Astrocyte of the cerebellum (primary cell): ENCODE results near the gene ZNF28.
"Not testable (repeated sequence)": the region's sequence is repeated elsewhere in the genome, so short reads cannot be mapped to it uniquely, and the experiment has no call there.

Experiments used
- DNase-seq: peaks from one replicate; pipeline ENCODE4 v3.0.0-alpha.2; 2011; ENCODE audit warnings: low read depth
- H3K4me3 ChIP-seq: 2 replicates; pipeline ENCODE4 v1.5.1; 2011; ENCODE audit warnings: mild to moderate bottlenecking, low read depth, low read length, moderate library complexity
- CTCF ChIP-seq: IDR thresholded peaks from 2 replicates; pipeline ENCODE4 v1.5.1; 2012; ENCODE audit warnings: low read length, low read depth, moderate library complexity, mild to moderate bottlenecking; ENCODE audit errors: missing control alignments
- in situ Hi-C: cut with HindIII; loops from 2 replicates; pipeline ENCODE4 v1.10.0; 2017; ENCODE audit warnings: low sequenced_read_pairs

Gene ZNF28

DNA sequence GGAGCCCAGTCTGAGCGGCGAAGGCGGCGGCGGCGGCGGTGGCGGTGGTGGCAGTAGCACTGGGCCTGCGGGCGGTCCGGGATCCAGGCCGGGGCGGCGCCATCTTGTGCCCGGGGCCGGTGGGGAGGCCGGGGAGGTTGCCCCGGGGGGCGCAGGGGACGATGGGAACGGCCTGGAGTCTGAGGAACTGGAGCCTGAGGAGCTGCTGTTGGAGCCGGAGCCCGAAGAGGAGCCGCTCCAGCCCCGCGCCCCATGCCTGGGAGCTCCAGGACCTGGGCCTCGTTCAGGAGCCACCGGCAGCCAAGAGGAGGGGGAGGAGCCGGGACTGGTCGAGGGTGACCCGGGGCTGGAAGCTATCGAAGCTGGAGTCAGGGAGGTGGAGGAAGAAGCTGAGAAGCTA, 11.6 kb downstream of the ZNF28 start:
- in situ Hi-C loops: no loop called here
- TF ChIP-seq CTCF: no peak
- no peak overlapping the region for H3K4me3 ChIP-seq
- no peak for DNase-seq

GRCh38 chr19:52799950-52800640, 21.3 kb downstream of the ZNF28 start:
- DNase-seq, H3K4me3 ChIP-seq, in situ Hi-C loops: not testable (repeated sequence)

DNA sequence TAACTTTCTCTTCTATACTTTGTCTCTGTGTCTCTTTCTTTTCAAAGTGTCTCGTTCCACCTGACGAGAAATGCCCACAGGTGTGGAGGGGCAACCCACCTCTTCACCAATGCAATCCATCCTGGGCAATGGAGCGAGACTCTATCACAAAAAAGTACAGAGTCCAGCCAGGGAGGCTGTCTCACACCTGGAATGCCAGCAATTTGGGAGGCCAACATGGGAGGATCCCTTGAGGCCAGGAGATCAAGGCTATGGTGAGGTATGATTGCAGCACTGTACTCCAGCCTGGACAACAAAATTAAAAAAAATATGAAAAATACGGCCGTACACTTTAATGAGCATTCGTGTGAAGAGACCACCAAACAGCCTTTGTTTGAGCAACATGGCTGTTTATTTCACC, 32.0 kb downstream of the ZNF28 start:
- no peak for TF ChIP-seq CTCF
- H3K4me3 ChIP-seq: no peak overlapping the region
- in situ Hi-C loops: no loop called here
- no peak for DNase-seq

DNA sequence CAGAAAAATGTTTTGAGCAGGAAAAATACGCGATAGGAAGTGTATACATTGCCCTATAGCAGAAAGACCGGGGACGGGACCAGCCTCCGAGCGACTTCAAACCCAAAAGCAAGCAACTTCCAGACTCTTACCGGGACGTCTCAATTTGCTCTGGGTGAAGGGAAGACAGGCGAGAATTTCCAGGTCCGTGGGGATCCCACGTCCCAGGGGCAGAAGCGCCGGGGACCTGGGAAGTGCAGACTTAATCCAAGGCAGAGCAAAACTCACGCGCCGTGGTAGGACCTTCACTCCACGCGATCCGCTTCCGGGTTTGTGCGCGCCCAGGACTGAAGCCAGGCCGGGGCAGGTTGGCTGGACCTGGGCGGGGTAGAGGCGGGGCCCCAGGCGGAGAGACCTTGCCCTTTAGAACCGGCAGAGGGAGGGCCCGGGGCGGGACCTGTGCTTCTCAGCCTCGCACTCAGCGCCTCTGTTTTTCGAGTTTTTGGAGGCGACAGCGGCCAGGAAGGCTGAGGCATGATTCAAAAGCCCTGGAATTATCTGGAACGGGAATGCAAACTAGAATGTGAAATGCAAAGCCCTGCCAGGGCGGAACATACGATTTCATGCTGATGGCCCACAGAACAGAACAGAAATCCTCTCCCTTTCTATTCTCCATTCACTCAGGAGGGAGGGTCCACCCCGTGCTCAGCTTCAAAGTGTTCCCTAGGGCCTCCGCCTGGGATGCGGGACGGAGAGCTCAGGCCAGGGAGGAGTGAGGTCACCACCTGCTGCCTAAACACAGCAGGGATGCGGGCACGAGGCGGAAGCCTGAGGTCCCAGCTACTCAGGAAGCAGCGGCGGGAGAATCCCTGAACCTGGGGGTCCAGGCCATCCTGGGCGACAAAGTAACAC, 34.7 kb downstream of the ZNF28 start, which contains the start of gene ZNF600:
ZNF600 (minus strand) TSS at position 328 of the 891 bp plus-strand sequence. CDS start 7,903 bp downstream, outside the sequence.
- peak; percentile 16 for TF ChIP-seq CTCF
- peak within 1 kb of the TSS; percentile 66 for H3K4me3 ChIP-seq
- peak; percentile 16 for DNase-seq
- in situ Hi-C loops: not testable (repeated sequence)

DNA sequence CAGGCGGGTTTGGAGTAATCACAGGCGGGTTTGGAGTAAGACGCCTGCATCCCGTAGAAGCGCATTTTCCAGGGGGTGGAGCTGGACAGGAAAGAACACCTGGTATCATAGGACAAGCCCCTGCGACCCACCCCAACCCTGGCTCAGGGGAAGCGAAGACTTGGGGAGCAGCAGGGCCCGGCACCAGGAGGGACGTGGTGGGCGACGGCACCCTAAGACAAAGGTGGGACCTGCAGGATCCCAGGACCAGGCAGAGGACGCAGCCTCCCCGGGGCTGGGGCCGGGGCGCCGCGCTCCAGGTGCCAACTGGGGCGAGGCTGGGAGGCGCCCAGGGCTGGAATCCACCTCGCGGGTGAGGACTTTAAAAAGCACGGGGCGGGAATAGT, 35.4 kb downstream of the ZNF28 start:
- no peak for TF ChIP-seq CTCF
- in situ Hi-C loops: no loop called here
- H3K4me3 ChIP-seq: peak overlapping the region; percentile 66
- DNase-seq: no peak

DNA sequence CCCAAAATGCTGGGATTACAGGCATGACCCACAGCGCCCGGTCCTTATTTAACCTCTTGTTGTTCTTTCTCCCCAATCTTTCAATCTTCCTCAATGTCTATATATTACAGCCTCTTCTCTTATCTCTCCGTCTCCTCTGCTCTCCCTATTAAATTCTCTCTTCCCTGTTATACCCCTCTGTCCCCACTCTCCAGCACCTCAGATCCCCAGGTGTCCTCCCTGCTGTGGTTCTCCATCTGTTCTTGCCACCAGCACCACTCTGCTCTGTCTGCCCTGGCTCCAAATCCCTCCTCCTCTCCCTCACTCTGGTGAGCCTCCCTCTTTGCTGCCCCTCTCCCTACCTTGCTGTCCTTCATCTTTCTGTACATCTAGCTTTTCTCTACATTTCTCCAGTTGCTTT, 35.9 kb downstream of the ZNF28 start:
- TF ChIP-seq CTCF: no peak
- no peak for DNase-seq
- H3K4me3 ChIP-seq: peak overlapping the region; percentile 66
- in situ Hi-C loops: no loop called here

DNA sequence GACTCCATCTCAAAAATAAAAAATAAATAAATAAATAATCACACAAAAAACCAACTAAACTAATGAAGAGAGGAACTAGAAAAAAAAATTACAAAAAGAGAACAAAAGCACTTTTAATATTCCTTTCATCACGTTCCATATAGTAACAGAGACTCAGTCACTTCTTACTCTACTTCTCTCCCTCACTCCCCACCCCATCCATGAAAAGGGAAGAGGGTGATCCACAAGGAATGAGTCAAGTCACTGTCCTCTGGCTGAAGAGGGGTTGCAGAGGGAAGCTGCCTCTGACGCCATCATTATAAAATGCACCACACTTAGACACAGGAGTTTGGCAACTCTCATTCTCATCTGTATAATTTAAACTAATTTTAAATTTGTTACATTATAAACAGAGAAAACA, 38.6 kb downstream of the ZNF28 start:
- DNase-seq, in situ Hi-C loops, H3K4me3 ChIP-seq: not testable (repeated sequence)
